T-helper 9 cell (primary cell): Measurements from ENCODE around the gene SPSB3.

Source experiments
- DNase-seq: peaks from one replicate; pipeline ENCODE4 v3.0.0-alpha.2; 2020
- total RNA-seq, 2 donors: gene quantifications; one replicate each; lab custom pipeline; 2026; lab: John Stamatoyannopoulos, UW

Gene SPSB3
- total RNA-seq = 109 to 180 reads per million in 2 donors

DNA sequence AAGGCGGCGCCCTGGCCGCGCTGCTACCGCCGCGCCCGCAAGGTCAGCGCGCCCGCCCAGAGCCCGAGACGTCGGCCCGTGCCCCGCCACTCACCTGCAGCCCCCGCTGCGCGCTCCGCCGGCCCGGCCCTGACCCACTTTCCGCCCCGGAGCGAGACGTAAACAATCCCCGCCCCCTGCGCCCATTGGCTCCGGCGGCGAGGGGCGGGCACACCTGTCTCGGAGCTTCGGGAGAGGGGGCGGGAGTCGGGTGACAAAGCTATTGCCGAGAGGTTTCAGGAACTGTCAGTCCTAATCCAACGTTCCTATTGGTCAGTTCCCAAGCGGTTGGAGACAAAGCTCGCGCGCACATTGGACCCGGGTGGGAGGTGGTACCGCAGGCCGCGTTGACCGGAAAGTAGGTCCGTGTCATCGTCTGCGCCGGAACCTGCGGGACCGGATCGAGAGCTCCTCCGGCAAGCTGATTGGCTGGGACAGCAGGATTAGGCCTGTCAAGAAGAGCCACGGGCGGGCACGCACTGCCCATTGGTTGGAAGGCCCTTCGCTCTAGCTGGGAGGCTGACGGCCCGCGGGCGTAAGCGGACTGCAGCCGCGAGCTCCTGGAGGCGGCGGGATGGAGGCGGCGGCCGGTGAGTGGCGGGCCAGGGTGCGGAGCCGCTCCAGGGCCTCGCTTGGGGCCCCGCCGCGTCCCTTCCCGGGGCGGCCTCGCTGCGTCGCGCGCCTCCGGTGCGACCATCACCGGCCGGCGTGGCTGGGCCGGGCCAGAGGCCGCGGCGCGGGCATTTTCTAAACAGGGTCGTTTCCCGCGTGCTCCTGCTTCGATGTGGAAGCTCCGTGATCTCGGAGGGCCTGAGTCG, at the start of gene SPSB3, which contains the start of gene NUBP2:
TSS of gene SPSB3 (minus strand) at position 164 of the 857 bp plus-strand sequence. CDS start 1,088 bp downstream, outside the sequence.
TSS of gene NUBP2 (plus strand) at position 553 of the 857 bp plus-strand sequence. CDS start at position 614, 61 bp downstream.
- peak; percentile 95 for DNase-seq

DNA sequence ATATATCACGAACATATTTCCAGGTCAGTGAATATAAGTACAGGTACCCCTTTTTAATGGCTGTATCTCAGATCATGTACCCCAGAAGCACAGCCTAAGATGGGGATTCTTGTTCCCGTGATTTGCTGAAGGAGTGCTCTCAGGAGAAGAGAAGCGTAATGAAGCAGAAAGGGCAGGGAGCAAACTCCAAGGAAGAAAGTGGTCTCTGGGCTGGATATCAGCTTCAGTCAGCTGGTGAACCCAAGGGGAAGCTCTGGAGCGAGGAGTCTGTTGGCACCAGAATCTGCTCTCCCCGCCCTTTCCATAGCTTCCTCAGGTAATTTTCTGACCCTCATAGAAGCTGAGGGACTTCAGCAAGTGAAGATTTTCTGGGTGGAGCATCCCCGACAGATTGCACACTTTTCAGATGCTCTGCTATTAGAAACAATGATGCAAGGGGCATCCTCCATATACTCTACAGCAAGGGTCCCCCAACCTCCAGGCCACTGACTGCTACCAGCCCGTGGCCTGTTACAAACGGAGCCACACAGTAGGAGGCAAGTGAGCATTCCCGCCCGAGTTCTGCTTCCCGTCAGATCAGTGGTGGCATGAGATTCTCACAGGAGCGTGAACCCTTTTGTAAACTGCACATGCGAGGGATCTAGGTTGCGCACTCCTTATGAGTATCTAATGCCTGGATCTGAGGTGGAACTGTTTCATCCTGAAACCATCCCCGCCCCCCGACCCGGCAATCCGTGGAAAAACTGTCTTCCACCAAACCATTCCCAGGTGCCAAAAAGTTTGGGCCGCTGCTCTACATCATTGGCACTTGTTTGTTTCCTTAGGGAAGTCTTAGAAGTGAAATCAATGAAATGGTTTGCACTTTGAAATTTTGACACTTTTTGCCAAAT, 49.1 kb upstream of the SPSB3 start:
- no peak for DNase-seq

DNA sequence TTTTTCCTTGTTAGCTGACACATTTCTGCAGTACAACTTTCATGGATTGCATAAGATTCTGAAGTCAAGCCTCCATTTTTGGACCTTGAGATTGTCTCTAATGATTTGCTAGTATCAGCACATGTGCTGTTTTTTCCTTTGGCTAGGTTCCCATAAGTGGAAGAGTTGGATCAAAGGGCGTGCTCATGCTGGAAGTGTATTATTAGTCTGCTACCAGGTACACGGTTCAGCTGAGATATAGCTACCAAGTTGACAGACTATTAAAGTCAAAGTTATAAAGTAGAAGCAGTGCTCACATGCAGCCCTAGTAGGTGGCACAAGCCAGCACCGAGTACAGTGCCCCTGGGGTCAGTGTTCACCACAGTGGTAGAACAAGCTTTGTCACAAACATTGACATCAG, 47.8 kb upstream of the SPSB3 start:
- no peak for DNase-seq

DNA sequence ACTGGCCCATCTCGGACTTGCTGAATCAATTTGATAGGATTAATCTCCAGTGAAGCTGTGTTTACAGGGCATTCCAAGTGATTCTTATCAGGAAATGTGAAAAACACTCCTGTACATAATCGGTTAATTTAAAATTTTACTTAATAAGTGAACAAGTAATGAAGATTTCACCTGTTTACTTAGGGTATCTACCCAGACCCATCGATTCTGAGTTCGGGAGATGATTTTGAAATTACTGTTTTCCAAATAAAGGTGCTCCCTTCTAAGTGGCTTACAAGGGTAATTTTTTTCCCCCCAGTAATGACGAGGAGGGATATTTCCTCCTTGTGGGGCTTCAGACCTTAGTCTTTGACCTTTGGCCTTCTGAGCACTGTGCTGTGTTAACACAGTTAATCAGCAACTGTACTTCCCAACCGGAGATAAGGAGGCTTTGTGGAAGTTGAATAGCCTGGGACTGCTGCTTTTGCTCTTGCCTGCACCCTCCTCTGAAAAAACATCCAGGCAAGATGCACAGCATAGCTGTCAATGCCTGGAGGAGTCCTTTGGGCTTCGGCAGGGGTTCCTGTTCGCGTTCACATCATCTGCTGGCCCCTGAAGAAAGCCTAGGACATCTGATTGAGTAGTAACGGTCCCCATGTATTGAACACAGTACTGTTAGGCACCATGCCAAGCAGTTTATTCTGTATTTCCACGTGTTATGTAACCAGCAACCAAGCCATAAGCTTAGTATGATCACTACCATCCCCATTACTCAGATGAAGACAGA, 46.5 kb upstream of the SPSB3 start:
- DNase-seq = no peak

DNA sequence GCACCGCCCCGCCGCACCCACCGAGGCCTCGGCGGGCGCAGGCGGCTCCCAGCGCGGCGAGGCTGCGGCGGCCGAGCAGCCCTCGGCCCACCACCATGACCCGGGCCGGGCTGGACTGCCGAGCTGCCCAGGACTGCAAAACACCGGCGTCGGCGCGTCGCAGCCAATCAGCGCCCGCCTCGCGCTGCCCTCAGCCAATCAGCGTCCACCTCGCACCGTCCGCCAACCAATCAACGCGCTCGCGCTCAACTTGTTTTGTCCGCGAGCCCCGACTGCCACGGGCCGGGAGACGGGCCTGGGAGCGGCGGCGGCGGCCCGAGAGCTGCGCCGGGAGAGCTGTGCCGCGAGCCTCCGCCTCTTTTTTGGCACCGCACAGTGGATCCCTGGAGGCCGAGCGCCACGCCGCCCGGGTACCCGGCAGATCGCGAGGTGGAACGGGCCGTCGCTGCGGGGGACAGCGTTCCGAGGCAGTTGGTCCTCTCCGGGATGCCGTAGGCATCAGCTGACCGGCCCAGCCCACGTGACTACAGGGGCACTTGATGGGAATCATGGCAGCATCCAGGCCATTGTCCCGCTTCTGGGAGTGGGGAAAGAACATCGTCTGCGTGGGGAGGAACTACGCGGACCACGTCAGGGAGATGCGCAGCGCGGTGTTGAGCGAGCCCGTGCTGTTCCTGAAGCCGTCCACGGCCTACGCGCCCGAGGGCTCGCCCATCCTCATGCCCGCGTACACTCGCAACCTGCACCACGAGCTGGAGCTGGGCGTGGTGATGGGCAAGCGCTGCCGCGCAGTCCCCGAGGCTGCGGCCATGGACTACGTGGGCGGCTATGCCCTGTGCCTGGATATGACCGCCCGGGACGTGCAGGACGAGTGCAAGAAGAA, 44.6 kb upstream of the SPSB3 start, which contains the start of the genes FAHD1 and HAGH:
TSS of gene FAHD1 (plus strand) at position 516 of the 883 bp plus-strand sequence. CDS start at position 549, 33 bp downstream.
TSS of gene HAGH (minus strand) at position 135 of the 883 bp plus-strand sequence. CDS start at position 97, 38 bp downstream.
- peak; percentile 83 for DNase-seq

DNA sequence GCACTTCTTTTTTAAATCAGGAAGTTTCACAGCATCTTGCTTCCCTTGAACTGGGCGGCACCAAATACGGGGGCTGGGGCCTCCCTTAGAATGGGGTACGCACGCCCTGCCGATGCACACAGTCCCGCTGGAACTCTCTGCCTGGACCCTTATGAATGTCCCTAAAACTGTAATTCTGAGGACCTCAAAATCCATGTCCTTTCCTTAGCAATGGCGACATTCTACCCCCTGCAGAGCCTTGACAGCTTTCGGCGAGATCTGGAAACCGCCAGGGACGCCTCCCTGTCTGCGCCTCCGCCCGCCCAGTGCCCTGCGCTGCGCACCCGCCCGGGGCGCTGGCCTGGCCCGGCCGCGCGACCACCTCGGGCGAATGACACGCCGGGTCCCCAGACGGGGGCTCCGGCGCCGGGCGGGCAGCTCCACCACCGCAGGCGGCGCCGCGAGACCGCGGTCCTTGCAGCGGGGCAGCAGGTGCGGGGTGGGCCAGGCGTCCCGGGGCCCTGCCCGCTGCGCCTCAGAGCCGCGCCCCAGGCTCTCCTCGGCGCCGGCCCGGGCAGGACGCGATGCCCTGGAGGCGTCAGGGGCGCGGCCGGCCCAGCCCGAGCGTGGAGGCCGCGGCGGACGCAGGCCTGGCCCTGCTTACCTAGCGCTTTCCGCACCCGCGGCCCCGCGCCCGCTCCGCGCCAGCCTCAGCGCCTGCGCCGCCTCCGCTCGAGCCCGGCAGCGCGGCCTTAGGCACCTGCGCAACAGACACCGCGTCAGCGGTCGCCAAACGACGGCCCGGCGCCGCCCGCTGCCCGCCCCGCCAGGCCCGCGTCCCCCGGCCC, 43.7 kb upstream of the SPSB3 start:
- DNase-seq = peak; percentile 57

DNA sequence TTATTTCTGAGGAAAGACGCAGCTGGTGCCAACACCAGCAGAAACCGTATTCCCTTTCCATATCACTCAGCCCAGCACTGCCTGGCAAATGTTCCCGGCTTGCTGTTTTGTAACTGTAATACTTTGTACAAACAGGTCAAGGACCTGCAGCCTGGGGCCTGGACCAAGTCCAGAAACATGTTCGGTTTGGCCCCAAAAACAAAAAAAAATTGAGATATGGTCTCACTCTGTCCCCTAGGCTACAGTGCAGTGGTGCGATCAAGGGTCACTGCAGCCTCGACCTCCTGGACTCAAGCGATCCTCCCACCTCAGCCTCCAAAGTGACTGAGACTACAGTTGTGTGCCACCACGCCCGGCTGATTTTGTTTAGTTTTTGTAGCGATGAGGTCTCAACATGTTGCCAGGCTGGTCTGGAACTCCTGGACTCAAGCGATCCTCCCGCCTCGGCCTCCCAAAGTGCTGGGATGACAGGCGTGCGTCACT, 43.1 kb upstream of the SPSB3 start:
- DNase-seq = no peak

DNA sequence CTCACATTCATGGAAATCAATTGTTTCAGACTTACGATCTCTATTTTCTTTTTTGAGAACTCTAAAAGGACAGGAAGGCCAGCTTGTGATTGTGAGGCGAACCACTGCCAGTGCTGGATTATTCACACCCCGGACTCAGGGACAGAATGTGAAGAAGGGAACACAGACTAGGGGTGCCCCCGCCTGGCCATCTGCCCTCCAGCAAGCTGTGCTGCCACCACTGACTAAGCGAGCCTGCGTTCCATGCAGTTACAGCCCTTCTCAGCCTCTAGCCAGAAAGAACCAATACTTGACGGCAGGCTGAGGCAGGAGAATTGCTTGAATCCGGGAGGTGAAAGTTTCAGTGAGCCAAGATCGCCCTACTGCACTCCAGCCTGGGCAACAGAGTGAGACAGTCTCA, 41.5 kb upstream of the SPSB3 start:
- no peak for DNase-seq

DNA sequence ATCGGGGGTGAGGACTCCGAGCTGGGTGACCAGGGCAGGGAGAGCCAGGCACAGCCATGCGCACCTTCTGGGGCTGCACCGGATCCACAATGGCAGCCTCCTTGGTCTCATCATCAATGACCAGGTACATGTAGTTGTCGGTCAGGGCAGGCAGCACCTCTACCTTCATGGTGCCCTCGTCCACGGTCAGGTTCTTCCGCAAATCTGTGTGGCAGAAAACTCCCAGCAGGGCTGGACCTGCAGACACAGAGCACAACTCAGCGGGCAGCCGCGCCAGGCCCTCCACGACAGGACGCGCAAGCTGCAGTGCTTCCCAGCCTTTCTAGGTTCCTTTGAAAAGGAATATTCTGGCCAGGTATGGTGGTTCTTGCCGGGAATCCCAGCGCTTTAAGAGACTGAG, 40.4 kb upstream of the SPSB3 start:
- no peak for DNase-seq

DNA sequence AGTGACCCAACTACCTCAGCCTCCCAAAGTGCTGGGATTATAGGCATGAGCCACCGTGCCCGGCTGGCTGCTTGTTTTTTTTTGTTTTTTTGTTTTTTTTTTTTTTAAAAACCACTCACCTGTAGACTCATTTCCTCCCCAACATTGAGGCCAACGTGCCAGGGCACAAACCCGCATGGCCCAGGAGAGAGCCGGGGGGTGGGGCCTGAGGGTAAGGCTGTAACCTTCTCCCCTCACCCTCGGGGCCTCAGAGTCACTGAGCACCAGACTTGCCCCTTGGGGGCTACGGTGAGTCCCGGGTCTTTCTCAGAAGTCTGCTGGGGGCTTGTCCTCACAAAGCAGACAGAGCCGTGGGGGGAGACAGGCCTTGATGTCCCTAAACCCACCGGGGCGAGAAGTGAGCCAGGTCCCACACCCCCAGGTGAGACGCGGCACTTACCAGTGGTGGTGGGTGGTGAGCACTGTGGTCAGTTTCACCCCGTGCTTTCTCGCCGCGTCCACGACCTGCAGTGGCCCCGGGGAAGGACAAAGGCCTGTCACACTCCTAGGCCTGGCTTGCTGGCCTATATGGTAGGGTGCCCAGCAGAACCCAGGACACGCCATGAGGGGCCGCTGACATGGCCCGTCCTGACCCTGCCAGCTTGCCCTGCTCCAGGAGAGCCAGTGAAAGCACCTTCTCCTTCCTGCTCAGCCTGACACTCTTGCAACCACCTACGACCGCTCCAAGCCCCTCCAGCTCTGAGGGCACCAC, 39.7 kb upstream of the SPSB3 start:
- no peak for DNase-seq

DNA sequence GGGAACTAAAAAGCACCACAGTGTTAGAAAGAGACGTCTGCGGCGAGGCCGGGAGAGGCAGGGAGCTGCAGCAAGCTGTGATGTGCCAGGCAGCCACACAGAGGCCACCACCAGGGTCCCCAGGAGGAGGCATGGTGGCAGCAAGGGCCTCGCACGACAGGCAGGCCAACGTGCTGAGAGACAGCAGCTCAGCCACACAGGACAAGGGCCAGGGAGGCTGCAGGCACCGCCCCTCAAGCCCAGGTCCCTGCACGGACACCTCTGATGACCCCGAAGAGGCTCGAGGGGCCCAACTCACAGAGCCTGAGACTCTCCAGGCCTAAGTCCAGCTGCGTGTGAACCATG, 38.5 kb upstream of the SPSB3 start:
- no peak for DNase-seq

DNA sequence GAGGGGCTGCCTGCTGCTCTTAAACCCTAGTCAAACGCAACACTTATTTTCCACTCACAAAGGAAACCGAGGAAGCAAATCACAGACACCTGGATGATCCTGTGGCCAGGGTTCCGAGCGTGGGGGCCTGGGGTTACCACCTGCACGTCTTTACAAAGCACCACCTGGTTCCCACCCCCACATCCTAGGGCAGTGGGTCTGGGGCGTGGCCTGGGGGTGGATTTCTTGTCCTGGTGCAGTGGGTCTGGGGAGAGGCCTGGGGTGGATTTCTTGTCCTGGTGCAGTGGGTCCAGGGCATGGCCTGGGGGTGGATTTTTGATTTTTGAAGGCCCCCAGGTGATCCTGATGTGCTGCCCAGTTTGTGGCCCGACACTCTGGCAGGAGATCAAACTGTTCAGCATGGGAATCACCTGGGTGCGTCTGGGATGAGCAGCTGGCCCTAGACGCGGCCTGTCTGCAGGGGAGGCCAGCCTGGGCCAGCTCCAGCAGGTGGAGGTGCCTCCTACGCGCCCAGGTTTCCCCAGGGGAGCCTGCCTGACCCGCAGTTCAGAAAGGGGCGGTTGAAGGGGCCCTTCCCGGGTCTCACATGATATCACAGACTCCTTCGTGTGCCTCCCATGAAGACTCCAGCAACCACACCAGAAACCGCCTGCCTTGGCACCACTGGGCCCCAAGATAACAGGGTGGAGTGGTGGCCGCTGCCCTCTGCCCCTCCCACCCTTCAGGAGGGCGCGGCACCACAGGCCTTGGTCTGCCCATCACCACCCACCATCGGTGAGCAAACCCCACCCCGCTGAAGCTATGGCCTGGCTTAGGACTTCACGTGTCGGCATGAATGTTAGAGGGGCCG, 38.0 kb upstream of the SPSB3 start:
- no peak for DNase-seq

DNA sequence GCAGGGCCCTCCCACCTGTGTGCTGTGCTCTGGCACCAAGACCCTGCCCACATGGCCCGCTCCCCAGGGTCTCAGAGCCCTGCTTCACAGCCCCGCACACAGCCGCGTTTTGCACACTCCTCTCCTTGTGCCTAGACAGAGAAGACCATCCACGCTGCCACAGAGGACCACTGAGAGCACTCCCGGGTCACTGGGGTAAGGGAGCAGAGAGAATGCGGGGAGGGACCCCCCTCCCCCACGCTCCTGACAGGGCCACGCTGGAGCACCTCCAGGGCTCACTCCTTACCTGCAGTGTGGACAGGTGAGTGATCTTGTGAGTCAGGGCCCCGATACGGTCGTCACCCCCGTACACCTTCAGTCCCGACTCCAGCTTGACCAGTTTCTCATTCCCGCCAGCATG, 37.2 kb upstream of the SPSB3 start:
- no peak for DNase-seq

DNA sequence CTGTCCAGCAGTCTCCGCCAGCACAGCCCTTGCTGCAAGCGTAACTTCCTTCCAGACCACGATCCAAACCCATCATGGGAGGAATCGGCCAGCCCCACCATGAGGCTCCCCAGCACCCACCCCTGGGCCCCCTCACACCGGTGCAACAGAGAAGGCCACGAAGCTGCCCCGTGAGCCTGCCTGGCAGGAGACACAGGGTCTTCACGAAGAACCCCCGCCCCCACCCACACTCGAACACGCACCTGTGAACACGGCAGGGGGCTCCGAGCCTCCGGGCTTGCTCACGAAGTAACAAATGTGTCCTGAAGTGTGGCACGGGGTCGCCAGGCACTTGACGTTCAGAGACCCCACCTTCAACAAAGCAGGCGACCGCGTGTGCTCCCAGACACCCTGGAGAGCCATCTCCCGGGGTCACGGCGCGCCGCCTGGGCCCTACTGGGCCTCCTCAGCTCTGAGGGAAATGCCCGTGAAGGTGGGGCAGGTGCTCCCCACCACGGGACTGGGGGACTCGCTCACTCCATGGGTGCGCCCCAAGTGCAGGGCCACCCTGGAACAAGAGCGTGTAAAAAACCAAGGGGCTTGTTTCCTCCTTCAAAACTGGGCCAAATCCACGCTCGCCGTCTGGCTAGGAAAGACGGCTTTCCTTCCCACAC, 36.6 kb upstream of the SPSB3 start:
- DNase-seq = no peak

DNA sequence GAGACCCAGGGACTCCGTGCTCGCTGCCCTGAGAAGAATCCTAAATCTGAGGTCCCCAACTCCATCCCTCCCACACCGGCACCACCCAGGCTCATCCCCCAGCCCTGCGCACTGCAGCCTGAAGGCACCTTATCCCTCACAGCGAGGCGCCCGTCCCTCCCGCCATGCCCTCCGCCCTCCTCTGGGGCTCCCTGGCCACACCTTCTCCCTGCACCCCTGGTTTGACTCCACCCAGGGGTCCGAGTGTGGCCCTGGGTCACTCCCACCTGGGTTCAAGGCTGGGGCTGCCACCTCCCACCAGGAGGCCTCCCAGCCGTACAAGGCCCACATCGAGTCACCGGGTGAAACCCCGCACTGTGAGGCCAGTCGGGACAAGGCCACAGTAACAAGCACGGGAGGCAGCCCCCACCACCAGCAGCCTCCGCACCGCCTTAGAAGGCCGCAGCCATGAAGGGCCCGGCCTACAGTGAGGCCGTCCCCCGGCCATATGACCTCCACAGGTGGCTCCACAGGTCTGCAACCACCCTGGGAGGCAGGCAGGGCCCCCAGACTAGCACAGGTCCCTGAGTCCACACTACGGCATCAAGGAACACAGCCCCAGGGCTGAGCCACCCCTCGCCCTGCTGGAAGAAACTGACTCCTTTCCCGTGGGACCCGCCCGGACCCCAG, 36.0 kb upstream of the SPSB3 start:
- no peak for DNase-seq

DNA sequence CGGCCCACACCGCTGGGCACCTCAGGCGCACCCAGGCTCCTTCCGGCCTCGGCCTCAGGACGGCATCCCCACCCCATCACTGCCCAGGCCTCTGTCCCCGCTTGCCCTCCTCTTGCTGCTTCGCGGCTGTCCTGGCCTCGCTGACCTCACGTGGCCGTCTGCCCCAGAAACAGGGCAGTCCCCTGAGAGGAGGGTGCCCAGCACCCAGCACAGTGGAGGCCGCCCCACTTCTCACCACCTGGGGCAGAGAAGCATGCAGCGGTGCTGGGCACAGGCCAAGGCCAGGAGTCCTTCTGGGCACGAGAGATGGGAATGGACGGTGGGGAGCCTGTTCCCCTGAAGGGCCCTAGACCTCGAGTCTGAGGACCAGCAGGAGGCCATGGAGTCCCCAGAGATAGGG, 35.3 kb upstream of the SPSB3 start:
- DNase-seq = no peak

DNA sequence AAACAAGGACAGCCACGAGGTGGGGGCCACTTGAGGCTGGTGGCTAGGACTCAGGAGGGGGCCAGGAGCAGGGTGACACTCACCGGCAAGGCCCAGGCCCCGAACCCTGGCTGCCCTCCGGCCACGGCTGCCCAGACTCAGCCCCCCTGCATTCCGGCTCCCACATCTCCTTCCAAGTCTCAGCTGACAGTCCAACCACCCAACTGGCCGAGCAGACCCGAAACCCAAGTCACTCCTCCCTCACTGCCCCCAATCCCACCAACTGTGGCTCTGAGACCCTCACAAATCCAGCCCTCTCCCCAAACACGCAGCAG, 34.9 kb upstream of the SPSB3 start:
- no peak for DNase-seq
